Upper lobe of left lung (tissue), 4 donors: Measurements from ENCODE around the gene FAHD1.

Experiments used
- EP300 ChIP-seq, 4 donors: sonication (generic); formaldehyde crosslinking; IDR thresholded peaks; one replicate each; pipeline ENCODE4 v1.5.1; 2017; ENCODE audit warnings: antibody characterized with exemption in 4 of 4, control low read depth in 2 of 4
- POLR2A ChIP-seq, 4 donors: fragments of 450-650 bp; IDR thresholded peaks; one replicate each; pipeline ENCODE4 v1.5.1; 2016 to 2017; ENCODE audit warnings: antibody characterized with exemption in 4 of 4, mild to moderate bottlenecking in 2 of 4
- POLR2AphosphoS5 ChIP-seq, 2 donors: sonication (generic); formaldehyde crosslinking; IDR thresholded peaks; one replicate each; pipeline ENCODE4 v1.5.1; 2017; ENCODE audit warnings: antibody characterized with exemption in 2 of 2
- TF ChIP-seq, protein P1 (sequence below), 6 experiments: fragments of 450-650 bp in 4 of 6; fragments of 200-600 bp in 2 of 6; sonication (generic) in 2 of 6; IDR thresholded peaks; one replicate each; pipeline ENCODE4 v1.5.1; 2016 to 2019; ENCODE audit warnings: antibody characterized with exemption in 6 of 6

DNA sequence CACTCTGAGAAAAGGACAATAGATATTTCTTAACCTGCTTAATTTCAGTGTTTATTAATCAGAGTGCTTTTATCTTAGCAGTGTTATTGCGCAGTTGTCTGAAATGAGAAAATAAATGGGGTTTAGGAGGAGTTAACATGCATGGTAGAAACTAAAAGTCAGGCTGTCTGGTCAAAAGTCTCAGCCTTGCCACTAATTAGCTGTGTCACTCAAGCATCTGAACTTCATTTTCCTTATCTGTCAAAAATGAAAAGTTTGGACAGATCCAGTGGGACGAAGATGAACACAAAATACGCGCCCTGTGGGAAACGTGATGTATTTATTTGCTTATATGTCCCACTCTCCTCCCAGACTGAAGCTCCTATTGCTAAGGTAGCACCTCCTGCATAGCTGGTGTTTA lies 51.2 kb downstream of the FAHD1 start:
- TF ChIP-seq EP300 (IDR thresholded peaks at IDR 0.05): no peak
- TF ChIP-seq, protein P1, sequence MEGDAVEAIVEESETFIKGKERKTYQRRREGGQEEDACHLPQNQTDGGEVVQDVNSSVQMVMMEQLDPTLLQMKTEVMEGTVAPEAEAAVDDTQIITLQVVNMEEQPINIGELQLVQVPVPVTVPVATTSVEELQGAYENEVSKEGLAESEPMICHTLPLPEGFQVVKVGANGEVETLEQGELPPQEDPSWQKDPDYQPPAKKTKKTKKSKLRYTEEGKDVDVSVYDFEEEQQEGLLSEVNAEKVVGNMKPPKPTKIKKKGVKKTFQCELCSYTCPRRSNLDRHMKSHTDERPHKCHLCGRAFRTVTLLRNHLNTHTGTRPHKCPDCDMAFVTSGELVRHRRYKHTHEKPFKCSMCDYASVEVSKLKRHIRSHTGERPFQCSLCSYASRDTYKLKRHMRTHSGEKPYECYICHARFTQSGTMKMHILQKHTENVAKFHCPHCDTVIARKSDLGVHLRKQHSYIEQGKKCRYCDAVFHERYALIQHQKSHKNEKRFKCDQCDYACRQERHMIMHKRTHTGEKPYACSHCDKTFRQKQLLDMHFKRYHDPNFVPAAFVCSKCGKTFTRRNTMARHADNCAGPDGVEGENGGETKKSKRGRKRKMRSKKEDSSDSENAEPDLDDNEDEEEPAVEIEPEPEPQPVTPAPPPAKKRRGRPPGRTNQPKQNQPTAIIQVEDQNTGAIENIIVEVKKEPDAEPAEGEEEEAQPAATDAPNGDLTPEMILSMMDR (IDR thresholded peaks at IDR 0.05): no peak
- no peak for TF ChIP-seq POLR2A (IDR thresholded peaks at IDR 0.05)
- TF ChIP-seq POLR2AphosphoS5 (IDR thresholded peaks at IDR 0.05): no peak
